ENCODE results near the gene CXorf49B. TPM values are rescaled to one million over a fixed set of nuclear protein-coding genes. Genes with fewer than 3 reads are reported as not detected.

The CXorf49B gene
- total RNA-seq, 1 experiment from 2014 or later: not detected

DNA sequence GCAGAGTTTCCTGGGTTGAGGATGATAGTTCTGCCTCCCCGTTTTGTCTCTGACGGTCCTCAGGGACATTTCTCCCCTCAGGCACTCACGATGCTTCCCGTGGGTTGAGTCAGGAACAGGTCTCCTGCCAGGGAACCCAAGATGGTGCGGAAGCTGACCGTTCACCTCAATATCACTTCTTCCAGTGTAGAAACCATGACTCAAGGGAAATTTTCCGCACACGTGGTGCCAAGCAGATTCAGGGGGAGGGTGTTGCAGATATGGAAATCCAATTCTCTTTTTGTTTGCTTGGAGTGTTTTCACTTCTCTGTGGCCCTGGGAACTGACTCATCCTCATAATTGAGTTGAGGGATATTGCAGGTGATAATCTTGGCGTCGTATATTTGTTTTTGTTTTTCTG lies 46.7 kb downstream of the CXorf49B start:
- H3K4me3 ChIP-seq: no peak overlapping the region
- peak; percentile 44 for DNase-seq
- no peaks in the 10 kb centered on the region for H3K9me3 ChIP-seq
- no peaks in the 10 kb centered on the region for H3K36me3 ChIP-seq
- no peaks in the 10 kb centered on the region for H3K27me3 ChIP-seq

DNA sequence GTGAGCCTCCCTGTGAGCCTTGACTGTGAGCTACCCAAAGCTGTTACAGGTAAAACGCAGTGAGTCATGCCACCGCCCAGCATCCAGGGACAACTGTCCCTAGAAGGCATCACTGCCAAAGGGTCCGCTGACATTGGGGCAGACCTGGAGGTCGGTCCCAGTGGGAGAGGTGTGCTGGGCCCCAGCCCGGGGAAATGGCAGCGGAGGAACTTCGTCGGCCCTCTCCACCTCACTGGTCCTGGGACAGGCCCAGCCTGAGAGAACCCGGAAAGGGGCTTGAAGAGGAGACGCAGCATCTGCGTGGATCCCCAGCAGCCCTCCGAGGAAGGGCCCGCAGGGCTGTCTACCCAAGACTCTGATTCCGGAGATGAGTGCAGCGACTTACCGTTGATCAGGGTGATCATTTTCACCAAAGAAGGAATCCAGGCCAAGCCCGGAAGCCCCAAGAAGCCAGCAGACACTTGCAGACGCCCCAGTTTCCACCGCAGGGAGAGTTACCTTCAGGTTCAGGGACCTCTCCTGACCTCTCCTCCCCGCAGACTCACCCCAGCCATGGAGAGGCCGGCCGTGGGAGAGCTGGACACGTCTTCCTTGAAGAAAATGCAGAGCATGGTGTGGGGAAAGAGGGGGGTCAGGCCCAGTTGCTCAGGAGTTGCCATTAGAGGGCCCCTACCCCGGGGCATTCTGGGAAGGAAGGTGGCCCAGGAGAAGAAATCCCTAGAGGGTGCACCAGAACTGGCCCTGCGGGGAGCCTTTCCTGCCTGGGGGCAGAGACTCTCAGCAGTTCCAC lies 51.2 kb downstream of the CXorf49B start:
- Histone ChIP-seq H3K27me3 (no peaks in the 10 kb centered on the region), H3K4me3 (no peak overlapping the region), H3K9me3 (no peaks in the 10 kb centered on the region), H3K36me3 (no peaks in the 10 kb centered on the region)
- no peak for DNase-seq

DNA sequence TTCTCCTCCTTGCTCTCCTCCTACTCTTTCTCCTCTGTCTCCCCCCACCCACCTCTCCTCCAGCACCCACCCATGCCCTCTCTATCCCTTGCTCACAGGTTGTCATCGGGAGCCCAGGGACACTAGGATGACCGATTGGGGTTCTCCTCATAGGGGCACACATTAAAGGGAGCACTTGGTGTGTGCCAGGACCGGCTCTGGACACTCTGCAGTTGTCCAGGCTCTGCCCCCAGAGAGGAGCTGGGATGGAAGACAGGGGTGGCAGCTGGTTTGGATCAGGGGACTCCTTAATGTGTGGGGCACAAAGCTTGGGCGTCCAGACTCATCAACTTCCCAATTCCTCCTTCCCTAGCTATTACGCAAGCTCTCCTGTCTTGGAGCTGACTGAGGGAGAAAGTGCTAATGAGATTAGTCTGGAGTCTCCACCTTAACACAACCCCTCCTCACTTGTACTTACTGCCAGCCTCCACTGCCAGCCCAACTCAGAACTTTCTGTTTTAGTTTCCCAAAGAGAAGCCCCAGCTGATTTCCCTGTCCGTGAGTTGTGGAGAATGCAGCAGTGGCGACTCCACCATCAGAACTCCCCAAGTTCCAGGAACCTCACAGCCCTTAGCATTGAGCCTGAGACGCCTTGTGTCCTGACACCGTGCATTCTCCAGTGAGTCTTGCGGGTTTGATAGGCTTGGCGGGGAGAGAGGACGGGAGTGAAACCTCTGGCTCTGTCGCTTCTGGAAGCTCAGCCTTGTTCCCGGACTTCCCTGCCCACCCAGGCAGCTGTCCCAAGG lies 52.2 kb downstream of the CXorf49B start:
- Histone ChIP-seq H3K36me3 (no peaks in the 10 kb centered on the region), H3K27me3 (no peaks in the 10 kb centered on the region), H3K9me3 (no peaks in the 10 kb centered on the region), H3K4me3 (no peak overlapping the region)
- DNase-seq: no peak

DNA sequence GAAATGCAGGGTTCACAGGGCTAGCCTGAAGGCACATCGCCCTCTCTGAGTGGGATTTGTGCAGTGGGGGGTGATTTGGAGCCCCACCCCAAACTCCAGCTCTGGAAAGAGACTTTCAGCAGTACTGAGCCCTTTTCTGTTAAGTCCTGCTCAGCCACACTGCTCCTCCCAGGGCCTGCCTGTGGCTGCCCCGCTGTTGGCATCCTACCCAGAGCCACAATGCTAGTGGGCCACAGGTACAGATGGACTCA lies 52.7 kb downstream of the CXorf49B start:
- Histone ChIP-seq H3K36me3 (no peaks in the 10 kb centered on the region), H3K9me3 (no peaks in the 10 kb centered on the region), H3K4me3 (no peak overlapping the region), H3K27me3 (no peaks in the 10 kb centered on the region)
- DNase-seq: no peak

Other genes with a start within 250 kb of the CXorf49B start
- 47.0 and 68.8 TPM in 2 replicates for gene OGT, start 230.2 kb upstream of the CXorf49B start, total RNA-seq (2014; rRNA removed; shearing (Covaris generic); ENCODE audit: low replicate concordance)
- 1.1 and 1.4 TPM in 2 replicates for gene GCNA, start 184.9 kb upstream of the CXorf49B start, total RNA-seq (2014; rRNA removed; shearing (Covaris generic); ENCODE audit: low replicate concordance)
- not detected in 2 replicates for gene CXCR3, start 144.8 kb upstream of the CXorf49B start, total RNA-seq (2014; rRNA removed; shearing (Covaris generic); ENCODE audit: low replicate concordance)
- not detected in 2 replicates for gene CXorf49, start 45.1 kb upstream of the CXorf49B start, total RNA-seq (2014; rRNA removed; shearing (Covaris generic); ENCODE audit: low replicate concordance)
- gene NHSL2, start 147.5 kb downstream of the CXorf49B start, total RNA-seq (2014; rRNA removed; shearing (Covaris generic); ENCODE audit: low replicate concordance): not detected in 2 replicates